GM19468 (cell line): ENCODE results near the gene XIRP1.
A peak's percentile ranks its signal among the peaks of the same experiment; 100 is the strongest.
"Not testable (repeated sequence)": the region's sequence is repeated elsewhere in the genome, so short reads cannot be mapped to it uniquely, and the experiment has no call there.

Experiments used
- ATAC-seq: cut with Tn5 transposase; IDR thresholded peaks from one replicate; pipeline ENCODE4 v1.9.1; 2021; ENCODE audit warnings: mild to moderate bottlenecking, moderate library complexity, moderate number of reproducible peaks; ENCODE audit not compliant: unreplicated experiment; ENCODE audit errors: extremely low read depth

Gene XIRP1

GRCh38 chr3:39186692-39187151, 5.7 kb downstream of the XIRP1 start:
- no peak for ATAC-seq

- ATAC-seq, result no peak
Measured at GRCh38 chr3:39185959-39186691, 6.3 kb downstream of the XIRP1 start.

GRCh38 chr3:39185326-39185958, 7.0 kb downstream of the XIRP1 start:
- ATAC-seq, result no peak

- ATAC-seq, result no peak
Measured at GRCh38 chr3:39184968-39185285, 7.5 kb downstream of the XIRP1 start.

GRCh38 chr3:39184081-39184967, 8.1 kb downstream of the XIRP1 start:
- ATAC-seq, result no peak

- no peak for ATAC-seq
Measured at GRCh38 chr3:39183211-39184080, 8.9 kb downstream of the XIRP1 start.

- ATAC-seq, result no peak
Measured at GRCh38 chr3:39181408-39182335, 10.7 kb downstream of the XIRP1 start.

- peak; percentile 95 for ATAC-seq
Measured at GRCh38 chr3:39180546-39181346, 11.6 kb downstream of the XIRP1 start.

GRCh38 chr3:39180183-39180545, 12.2 kb downstream of the XIRP1 start:
- ATAC-seq, result no peak

- ATAC-seq, result no peak
Measured at GRCh38 chr3:39178553-39178952, 13.8 kb downstream of the XIRP1 start.

GRCh38 chr3:39177708-39178332, 14.6 kb downstream of the XIRP1 start:
- no peak for ATAC-seq

- no peak for ATAC-seq
Measured at GRCh38 chr3:39176025-39176714, 16.2 kb downstream of the XIRP1 start.

GRCh38 chr3:39173318-39174125, 18.9 kb downstream of the XIRP1 start:
- no peak for ATAC-seq

GRCh38 chr3:39171860-39172259, 20.5 kb downstream of the XIRP1 start:
- ATAC-seq, result no peak

- ATAC-seq, result not testable (repeated sequence)
Measured at GRCh38 chr3:39170877-39171276, 21.5 kb downstream of the XIRP1 start.

- no peak for ATAC-seq
Measured at GRCh38 chr3:39170461-39170860, 21.9 kb downstream of the XIRP1 start.
